Measurements from ENCODE around the gene ZNF426.

ZNF426 gene

GRCh38 chr19:9498183-9498902 lies 40.1 kb downstream of the ZNF426 start, which contains the start of gene ZNF560:
Gene ZNF560, minus strand, starts transcription at chr19:9498616. Its CDS starts 23,303 bp downstream, at chr19:9475313.
- peak; percentile 10 for DNase-seq (ENCODE audit: low spot score)

- DNase-seq (ENCODE audit: low spot score) = no peak
Measured at GRCh38 chr19:9494096-9494495, 44.3 kb downstream of the ZNF426 start.

GRCh38 chr19:9487016-9487415 lies 51.4 kb downstream of the ZNF426 start:
- DNase-seq (ENCODE audit: low spot score) = no peak

- no peak for DNase-seq (ENCODE audit: low spot score)
Measured at GRCh38 chr19:9485140-9485539, 53.3 kb downstream of the ZNF426 start.

- DNase-seq (ENCODE audit: low spot score) = no peak
Measured at GRCh38 chr19:9474975-9475374, 63.5 kb downstream of the ZNF426 start.

All from GM03348 (cell line).